HG03095 (cell line): ENCODE measurements around the gene MB.
"Not testable (repeated sequence)": the region's sequence is repeated elsewhere in the genome, so short reads cannot be mapped to it uniquely, and the experiment has no call there.

Experiments used
- ATAC-seq: cut with Tn5 transposase; IDR thresholded peaks from one replicate; pipeline ENCODE4 v1.9.1; 2021; ENCODE audit warnings: moderate library complexity; ENCODE audit not compliant: unreplicated experiment

MB gene

DNA sequence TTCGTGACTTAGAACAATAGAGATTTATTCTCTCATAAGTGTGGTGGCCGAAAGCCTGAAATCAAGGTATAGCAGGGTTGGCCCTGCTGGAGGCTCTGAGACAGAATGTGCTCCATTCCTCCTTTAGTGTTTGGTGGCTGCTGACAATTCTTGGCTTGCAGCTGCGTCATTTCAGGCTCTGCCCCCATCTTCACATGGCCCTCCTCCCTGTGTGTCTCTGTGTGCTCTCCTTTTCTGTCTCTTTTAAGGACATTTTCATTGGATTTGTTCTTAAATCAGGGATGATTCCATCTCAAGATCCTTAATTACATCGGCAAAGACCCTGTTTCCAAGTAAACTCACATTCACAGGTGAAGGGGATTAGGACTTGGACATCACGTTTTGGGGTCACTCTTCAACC is 20.9 kb upstream of the MB start:
- ATAC-seq, result no peak

DNA sequence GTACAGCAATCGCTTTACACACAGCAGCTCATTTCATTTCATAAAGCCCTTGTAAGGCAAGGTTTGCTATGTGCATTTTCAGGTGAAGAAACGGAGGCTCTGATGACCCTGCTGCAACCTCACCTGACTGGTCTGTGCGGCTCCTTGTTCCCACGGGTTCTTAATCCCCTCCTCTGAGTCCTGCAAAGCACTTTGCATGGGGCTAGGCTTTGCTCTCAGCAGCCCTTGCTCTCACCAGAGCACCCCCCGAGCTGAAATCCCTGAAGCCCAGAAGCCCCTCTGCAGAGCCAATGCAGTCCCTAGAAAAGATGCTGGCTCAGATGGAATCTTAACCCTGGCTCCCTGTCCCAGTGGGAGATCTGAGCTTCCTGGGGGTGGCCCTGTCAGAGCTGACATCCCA is 20.1 kb upstream of the MB start:
- ATAC-seq, result no peak

DNA sequence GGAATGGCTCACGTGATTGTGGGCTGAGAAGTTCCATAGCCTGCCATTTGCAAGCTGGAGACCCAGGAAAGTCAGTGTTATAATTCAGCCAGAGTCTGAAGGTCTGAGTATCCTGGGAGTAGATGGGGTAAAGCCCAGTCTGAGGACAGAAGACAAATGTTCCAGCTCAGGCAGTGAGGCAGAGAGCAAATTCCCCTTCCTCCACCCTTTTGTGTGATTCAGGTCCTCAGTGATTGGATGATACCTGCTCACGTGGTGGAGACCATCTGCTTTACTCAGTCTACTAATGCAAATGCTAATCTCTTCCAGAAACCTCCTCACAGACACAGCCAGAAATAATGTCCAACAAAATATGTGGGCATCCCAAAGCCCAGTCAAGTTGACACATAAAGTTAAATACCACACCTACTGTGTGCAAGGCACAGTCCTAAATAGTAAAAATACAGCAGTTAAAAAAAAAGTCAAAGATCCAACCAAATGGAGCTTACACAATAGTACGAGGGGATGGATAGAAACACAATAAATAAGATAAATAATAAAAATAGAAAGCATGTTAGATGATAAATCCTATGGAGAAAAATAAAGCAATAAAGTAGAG is 17.9 kb upstream of the MB start:
- no peak for ATAC-seq

DNA sequence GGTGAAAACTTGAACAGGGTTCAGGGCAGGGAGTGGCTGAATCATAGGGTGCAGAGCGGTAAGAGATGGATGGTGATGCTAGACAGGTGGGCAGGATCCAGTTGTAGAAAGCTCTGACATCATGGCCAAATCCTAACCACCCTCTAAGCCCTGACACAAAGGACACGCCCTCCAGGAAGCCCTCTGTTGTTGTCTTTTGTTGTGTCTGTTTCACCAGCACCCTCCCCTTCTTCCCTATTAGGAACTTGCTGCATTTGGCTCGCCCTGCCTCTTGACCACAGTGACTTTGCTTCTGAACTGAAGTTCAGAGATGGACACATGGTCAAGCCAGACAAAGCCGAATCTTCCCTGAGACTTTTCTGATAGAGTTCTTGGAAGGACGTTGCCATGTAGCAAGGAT is 16.9 kb upstream of the MB start:
- ATAC-seq, result no peak

DNA sequence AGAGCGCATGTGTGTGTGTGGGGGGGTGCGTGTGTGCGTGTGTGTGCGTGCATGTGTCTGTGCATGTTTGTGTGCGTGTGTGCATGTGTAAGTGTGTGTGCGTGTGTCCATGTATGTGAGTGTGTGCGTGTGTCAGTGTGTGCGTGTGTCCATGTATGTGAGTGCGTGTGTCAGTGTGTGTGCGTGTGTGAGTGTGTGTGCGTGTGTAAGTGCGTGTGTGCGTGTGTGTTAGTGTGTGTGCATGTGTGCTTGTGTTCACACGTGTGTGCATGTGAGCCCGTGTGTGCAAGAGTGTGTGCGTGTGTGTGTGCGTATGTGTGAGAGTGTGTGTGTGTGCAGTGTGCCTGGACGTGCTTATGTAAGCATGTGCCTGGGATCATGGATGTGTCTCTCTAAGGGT is 16.4 kb upstream of the MB start:
- ATAC-seq, result no peak

DNA sequence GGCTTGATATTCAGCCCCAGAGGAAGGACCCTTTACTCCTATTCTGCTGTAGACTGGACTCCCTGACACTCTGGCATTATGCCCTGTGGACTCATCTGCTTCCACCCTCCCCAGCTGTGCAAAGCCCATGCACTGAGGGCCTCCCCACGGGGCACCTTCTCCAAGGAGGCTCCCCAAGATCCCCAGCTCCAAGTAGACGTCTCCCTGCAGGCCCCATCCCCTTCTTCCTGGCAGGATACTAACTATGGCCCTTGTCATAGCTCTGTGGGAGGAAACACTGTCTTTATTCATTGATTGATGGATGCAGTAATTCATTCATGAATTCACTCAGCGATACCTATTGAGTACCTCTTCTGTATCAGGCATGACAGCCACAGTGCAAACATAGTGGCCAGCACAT is 15.8 kb upstream of the MB start:
- no peak for ATAC-seq

DNA sequence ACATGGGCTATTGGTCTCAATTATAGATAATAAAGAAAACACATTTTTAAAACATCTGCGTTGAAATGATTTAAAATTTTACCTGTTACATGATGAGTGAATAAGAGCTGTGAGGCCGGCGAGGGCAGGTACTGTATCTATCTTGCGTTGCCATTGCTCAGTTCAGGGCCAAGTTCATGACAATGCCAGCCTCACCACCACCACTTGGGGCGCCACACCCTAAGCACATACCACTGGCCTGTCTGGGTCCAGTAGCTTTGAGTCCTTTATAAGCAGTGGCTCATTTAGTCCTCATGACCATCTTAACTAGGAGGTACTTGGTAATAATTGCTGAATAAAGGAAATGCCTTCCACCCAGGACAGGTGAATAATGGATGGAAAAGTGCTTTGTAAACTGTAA is 14.5 kb upstream of the MB start:
- no peak for ATAC-seq

DNA sequence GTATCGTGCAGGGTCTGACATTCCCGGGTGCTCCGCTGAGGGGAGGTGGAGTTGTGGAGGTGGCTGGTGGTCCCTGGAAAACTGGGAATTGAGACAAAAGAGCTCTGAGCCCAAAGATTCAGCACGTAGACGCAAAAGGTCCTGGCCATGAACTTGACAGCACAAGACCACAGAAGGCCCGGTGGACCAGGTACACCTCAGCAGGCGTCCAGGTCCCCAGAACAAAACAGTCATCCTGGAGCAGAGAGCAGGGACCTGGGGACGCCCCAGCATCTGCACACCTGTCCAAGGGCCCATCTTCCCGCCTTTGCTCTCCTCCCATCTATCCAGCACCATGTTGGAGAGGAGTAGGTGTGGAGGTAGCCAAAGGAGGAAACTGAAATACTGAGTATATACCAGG is 13.8 kb upstream of the MB start:
- ATAC-seq, result no peak

DNA sequence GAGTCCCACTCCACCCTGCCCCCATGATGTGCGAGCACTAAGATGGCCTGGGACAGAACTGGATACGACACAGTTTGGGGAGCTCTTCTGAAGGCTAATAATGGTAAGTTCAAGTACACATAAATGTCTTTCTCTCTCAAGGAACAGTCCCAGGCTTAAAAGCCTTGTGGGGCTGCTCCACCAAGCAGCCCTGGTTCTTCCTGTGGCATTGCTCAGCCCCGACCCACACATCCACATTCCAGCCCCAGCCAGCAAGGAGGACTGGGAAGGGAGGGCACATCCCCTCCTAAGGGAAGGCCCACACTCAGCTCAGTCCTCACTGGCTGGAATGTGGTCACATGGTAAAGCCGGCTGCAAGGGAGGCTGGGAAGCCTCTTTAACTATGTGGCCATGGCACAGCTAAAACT is 13.3 kb upstream of the MB start:
- no peak for ATAC-seq

DNA sequence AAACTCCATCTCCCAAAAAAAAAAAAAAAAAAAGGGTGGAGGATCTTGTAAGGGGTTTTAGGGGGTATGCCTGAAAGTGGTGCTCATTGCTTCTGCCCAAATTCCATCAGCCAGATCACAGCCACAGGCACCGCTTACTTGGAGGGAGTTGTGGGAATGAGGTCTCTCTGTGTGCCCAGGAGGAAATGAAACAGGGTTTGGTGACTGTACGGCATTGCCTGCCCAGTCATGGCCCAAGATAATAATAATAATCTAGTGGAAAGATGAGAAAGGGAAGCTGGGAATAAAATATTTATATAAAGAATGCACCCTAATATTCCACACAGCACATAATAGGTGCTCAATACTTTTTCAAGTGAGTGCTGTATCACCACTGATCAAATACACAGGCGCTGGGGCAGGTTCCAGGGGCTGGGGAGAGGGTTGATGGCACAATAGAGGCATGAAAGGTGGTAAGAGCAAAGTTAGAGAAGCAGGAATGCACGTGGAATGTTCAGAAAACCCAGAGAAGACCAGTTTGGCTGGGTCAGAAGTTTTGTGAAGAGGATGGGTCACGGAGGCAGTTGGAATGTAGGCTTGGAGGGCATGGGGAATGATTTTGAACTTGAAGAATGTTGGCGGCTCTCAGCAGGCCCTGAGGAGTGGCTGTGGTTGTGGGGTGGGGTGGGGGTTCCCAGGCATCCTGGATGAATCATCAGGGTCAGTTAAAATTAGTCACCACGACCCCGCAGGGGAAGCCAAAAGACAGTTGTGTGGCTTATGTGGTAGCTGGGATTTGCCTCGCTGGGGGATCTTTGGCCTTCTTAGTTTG is 12.5 kb upstream of the MB start:
- ATAC-seq, result no peak

DNA sequence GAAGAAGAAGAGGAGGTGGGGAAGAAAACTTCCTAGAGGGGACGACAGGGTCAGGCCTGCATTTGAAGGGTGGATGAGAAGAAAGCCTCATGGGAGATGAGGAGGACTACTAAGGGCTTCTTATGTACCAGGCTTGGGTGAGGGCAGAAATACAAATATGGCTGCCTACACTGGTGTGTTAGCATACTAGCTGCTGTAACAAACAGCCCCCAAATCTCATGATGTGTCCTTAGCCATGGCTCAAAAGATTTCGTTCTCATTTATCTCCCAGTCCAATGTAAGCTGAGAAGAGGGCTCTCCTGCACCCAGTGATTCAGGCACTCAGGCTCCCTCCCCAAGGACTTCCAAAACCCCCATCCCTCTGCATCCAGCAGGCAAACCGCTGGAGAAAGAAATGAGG is 11.6 kb upstream of the MB start:
- no peak for ATAC-seq

DNA sequence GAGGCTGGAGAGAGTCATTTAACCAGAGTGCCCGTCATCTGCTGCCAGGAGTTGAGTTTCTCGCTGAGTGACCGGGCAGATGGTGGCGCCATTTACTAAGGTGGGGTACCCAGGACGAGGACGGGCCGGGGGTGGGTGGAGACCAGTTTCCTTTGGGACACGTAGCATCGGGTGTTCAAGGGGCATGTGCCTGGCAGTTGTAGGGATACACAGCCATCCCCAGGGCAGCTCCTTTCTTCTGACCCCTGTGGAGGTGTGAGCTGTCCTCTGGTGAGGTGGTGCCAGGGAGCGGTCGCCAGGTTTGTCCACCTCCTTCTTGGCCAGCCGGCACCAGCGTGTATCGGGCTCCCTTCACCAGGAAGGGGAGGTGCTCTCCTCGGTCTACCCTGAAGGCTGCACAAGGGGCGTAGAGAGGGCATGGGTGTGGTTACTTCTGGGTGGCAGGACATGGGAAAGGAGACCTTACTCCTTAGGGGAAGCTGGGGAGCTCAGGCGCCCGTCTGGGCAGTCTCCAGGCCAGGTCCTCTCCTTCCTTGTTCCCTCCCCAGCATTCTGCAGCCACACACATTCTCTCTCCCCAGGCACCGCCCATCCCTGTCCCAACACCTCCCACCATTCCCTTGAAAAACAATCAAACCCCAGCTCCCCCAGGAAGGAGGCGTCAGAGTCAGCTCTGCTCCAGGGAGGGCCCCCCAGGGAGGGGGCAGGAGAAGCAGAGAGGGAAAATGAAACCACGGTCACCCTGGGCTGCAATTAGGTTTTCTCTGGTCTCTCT is 10.3 kb upstream of the MB start:
- ATAC-seq, result no peak

DNA sequence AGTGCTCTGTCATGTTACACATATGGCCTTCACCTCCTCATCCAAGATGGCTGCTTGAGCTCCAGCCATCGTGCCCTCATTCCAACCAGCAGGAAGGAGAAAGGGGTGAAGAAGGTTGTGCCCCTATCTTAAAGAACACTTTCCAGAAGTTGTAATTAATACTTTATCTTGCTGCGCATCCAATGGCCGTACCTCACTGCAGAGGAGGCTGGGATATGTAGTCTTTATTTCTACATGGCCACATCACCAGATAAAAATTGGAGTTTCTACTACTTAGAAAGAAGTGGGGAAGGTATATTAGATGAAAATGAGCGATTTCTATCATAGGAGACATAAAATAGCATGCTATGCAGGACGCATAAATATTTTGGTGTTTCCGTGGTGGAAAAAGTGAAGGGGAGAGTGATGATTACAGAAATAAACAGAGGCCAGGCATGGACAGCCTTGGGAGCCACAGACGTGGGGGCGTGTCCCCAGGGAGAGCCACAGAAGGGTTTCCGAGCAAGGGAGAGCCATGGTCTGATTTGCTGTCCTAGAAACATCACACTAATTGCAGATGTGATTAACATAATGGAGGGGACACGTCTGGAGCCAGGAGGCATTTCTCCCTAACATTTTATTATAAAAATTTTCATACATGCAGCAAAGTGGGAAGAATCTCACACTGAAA is 8.8 kb upstream of the MB start:
- no peak for ATAC-seq

DNA sequence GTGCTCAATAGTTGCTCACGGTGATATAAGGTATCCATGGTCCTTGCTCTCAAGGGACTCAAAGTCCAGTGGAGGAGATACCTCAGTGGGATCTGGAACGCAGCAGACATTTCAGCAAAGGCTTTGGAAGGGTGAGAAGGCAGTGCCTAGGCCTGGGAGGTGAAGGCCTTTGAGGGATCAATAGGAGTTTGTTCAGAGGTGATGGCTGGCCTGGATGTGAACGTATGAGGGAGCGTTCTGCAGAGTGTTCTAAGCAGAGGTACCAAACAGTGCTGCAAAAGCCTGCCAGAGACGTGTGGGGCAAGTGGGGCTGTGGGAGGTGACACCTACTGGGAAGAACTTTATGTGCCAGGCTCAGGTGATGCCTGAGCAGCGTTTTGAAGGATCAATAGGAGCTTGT is 7.4 kb upstream of the MB start:
- ATAC-seq, result no peak

DNA sequence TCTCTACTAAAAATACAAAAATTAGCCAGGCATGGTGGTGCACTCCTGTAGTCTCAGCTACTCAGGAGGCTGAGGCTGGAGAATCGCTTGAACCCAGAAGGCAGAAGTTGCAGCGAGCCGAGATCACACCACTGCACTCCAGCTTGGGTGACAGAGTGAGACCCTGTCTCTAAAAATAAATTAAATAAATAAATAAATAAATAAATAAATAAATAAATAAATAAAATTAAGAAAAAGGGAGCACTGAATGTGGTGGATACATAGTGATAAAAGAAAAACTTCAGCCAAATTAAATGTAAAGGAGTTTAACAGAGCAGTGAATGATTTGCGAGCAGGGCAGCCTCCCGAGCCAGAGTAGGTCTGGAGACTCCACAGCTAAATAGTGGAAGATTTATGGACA is 6.8 kb upstream of the MB start:
- not testable (repeated sequence) for ATAC-seq

DNA sequence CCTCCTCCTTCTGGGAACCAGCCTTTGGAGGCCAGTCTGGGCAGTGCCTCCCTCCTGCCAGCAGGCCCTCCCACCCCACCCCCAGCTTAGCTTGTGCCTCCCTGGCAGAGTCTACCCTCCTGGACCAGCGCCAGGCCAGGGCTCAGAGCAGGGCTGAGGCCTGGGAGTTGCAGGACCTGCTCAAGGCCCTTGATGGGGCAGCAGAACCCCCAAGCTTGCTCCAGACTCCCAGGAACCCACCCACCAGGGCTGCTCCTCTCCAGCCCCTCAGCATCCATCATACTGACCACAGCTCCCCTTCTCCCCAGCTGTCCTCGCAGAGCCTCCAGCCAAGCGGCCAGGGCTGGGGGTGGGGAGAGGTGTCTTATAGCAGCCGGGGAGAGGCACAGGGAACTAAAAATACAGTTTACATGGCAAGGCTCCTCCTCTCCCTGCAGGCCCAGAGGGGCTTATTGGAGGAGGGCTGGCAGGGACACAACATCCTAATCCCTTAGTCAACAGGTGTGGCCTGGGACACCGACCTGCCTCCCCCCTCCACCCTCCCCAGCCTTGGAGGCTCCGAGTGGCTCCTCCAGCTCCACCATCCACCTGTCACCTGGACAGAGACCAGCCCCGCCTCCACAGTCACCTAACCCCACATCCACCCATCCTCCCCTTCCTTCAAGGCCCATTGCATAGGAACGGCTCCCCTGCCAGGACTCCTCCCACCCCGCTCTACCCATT is 5.2 kb upstream of the MB start:
- no peak for ATAC-seq

DNA sequence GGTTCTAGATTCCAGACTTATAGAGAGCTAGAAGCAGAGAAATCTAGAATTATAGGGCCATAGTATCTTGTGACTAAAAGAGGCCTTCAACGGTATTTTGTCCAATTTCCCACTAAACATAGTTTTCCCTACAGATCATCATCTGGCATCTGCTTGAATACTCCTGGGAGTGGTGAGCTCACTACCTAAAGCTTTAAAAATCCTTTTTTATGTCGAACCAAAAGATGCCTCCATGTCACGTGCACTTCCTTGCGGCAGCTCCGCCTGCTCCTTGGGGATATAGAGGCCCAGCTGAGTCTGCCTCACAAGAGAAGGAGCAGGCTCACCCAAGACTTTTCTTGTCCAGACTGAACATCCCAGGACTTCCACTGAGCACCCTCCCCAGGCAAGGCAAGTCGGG is 4.3 kb upstream of the MB start:
- no peak for ATAC-seq

DNA sequence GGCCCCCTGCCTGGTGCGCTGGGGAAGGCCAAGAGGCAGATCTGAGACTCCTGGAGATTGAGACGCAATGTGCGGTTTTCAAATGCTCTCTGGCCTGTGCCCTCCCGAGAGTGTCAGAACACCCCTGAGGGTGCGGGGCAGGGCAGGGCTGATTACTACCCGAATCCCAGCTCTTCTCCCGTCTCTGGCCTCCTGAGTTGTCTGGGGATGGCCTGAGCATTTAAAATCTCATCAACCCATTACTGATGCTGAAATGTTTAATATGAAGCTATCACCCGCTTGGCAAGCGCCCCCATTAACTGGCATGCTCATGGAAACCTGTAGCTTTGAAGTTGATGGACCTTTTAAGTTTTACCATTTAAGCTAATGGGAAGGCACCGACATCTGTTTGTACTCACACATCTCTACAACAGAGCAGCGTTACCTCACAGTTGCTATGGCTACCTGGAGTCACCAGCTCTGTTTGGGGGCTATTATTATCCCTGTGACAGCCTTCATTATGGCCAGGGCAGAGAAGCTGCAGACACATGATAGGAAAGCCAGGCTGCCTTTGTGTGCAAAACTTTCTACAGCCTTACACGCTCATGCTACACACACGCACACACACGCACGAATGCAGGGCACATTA is 3.6 kb upstream of the MB start:
- ATAC-seq, result no peak

DNA sequence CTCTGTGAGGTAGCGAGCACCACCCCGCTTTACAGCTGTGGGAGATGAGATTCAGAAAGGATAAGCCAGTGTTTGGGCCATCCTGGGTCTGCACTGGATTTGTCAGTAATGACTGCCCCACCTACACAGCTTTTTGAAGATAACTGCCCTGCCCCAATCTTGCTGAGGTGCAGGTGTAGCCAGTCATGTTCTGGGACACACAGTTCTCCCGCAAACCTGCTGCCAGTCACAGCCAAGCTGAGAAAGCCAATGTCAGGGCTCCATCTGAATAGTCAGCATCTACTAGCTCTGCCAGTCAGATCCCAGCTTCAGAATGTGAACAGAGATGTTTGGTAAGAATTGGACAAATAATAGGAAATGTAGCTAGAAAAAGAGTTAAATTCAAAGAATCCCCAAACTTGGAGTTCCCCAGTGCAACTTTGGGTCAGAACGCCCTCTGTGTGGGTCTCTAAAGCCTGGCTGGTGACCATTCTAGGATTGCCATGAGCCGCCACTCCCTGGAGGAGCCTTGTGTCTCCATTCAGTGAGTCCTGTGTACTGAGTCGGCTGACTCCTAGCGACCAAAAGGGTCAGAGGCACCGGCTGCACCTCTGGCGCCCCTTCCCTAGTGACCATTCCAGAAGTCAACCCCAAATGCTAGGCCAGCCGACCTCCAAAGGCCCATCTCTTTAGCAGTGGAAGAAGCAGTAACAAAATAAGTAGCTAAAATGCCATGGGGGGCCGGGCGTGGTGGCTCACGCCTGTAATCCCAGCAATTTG is 2.4 kb upstream of the MB start:
- no peak for ATAC-seq
